H1 (cell line): ENCODE data around the gene TPBG. TPM values are rescaled to one million over a fixed set of nuclear protein-coding genes. Genes with fewer than 3 reads are reported as not detected.

Experiments
- CHD7 ChIP-seq: fragments of 300-600 bp; sonication (generic); IDR thresholded peaks from 2 replicates; pipeline ENCODE4 v1.7.1; 2012; ENCODE audit warnings: low read length, moderate library complexity, mild to moderate bottlenecking, inconsistent platforms; ENCODE audit not compliant: insufficient replicate concordance
- CTCF ChIP-seq, 3 experiments: IDR thresholded peaks; 1 replicate in 2 of 3; 2 replicates in 1 of 3; pipeline versions ENCODE4 v1.5.1 to v1.6.1; 2011; ENCODE audit warnings: low read length in 3 of 3, mild to moderate bottlenecking in 3 of 3, inconsistent platforms in 2 of 3, low read depth in 1 of 3, moderate library complexity in 1 of 3; ENCODE audit not compliant: insufficient read depth in 1 of 3; ENCODE audit errors: control extremely low read depth in 1 of 3
- KDM5A ChIP-seq: fragments of 200-600 bp; IDR thresholded peaks from 2 replicates; pipeline ENCODE4 v1.7.1; 2012; ENCODE audit warnings: mild to moderate bottlenecking, low read length, inconsistent platforms, mixed read lengths
- POLR2A ChIP-seq, 2 experiments: IDR thresholded peaks; 1 replicate in 1 of 2; 2 replicates in 1 of 2; pipeline ENCODE4 v1.6.1; 2011; ENCODE audit warnings: low read depth in 2 of 2, low read length in 2 of 2, mild to moderate bottlenecking in 2 of 2; ENCODE audit errors: control extremely low read depth in 1 of 2
- SIX5 ChIP-seq: IDR thresholded peaks from 2 replicates; pipeline ENCODE4 v1.6.1; 2011; ENCODE audit warnings: mild to moderate bottlenecking, low read depth, low read length
- TCF12 ChIP-seq: IDR thresholded peaks from 2 replicates; pipeline ENCODE4 v1.6.1; 2011; ENCODE audit warnings: low read depth, mild to moderate bottlenecking, low read length
- TEAD4 ChIP-seq: IDR thresholded peaks from 2 replicates; pipeline ENCODE4 v1.6.1; 2012; ENCODE audit warnings: low read depth, low read length, inconsistent platforms, mixed read lengths
- polyA plus RNA-seq, 7 experiments: library from polyadenylated mRNA; depleted of rRNA in 3 of 7; stranded (reverse) in 5 of 7; unstranded in 2 of 7; fragments of >200 nt in 5 of 7; fragments of 200-250 nt in 2 of 7; gene quantifications; 1 replicate in 5 of 7; 2 replicates in 1 of 7; 4 replicates in 1 of 7; pipeline versions ENCODE4 v1.2.1 to v1.2.3, GENCODE V29; 2011 to 2013; ENCODE audit warnings: missing spikeins in 2 of 7, mixed read lengths in 2 of 7
- total RNA-seq: library from RNA; stranded (reverse); fragmentation: NEBNext Ultra II Directional; extraction: Animal tissue kit (Norgen Biotek cat#: 25700); gene quantifications from 2 replicates; pipeline ENCODE4 v1.2.1, GENCODE V29; 2021

The TPBG gene
- total and polyA plus RNA-seq, 2 of the 8 experiments (the other 6 are each of a cell fraction or from before 2014, with no cell fraction given) = 28.4 to 33.6 TPM

- no peak for TF ChIP-seq CHD7
- TF ChIP-seq CTCF (IDR thresholded peaks at IDR 0.05; ENCODE audit: control extremely low read depth in 1 of 3, insufficient read depth in 1 of 3, low read depth in 1 of 3, low read length in 3 of 3) = no peak
- TF ChIP-seq POLR2A (IDR thresholded peaks at IDR 0.05; ENCODE audit: control extremely low read depth in 1 of 2, low read depth in 2 of 2, low read length in 2 of 2) = no peak
- no peak for TF ChIP-seq TEAD4
- TF ChIP-seq TCF12 = no peak
- no peak for TF ChIP-seq KDM5A
- TF ChIP-seq SIX5 = no peak
These were observed 52.7 kb downstream of the TPBG start (continued) for GRCh38 chr6:82416346-82416745.
